ENCODE results near the gene KCNIP3.
A peak's percentile ranks its signal among the peaks of the same experiment; 100 is the strongest.

The KCNIP3 gene

GRCh38 chr2:95386031-95386430, 88.9 kb downstream of the KCNIP3 start:
- DNase-seq (ENCODE audit: low spot score) (peak; percentile 18), ATAC-seq (ENCODE audit: low read depth) (no peak)
- Histone ChIP-seq H3K27me3 (ENCODE audit: insufficient read depth, poor library complexity, severe bottlenecking) (no peaks in the 10 kb centered on the region), H3K9me3 (ENCODE audit: severe bottlenecking) (no peaks in the 10 kb centered on the region), H3K4me1 (ENCODE audit: insufficient read depth, poor library complexity, severe bottlenecking) (no peaks in the 10 kb centered on the region), H3K27ac (ENCODE audit: poor library complexity, severe bottlenecking) (no peak overlapping the region), H3K4me3 (ENCODE audit: severe bottlenecking) (no peak overlapping the region), H3K36me3 (ENCODE audit: low read depth) (no peaks in the 10 kb centered on the region)
- TF ChIP-seq CTCF (IDR thresholded peaks at IDR 0.05; ENCODE audit: poor library complexity, severe bottlenecking): no peak

- Histone ChIP-seq H3K27ac (ENCODE audit: poor library complexity, severe bottlenecking) (no peak overlapping the region), H3K9me3 (ENCODE audit: severe bottlenecking) (no peaks in the 10 kb centered on the region), H3K4me3 (ENCODE audit: severe bottlenecking) (no peak overlapping the region), H3K36me3 (ENCODE audit: low read depth) (no peaks in the 10 kb centered on the region), H3K27me3 (ENCODE audit: insufficient read depth, poor library complexity, severe bottlenecking) (no peaks in the 10 kb centered on the region), H3K4me1 (ENCODE audit: insufficient read depth, poor library complexity, severe bottlenecking) (no peaks in the 10 kb centered on the region)
- no peak for TF ChIP-seq CTCF (IDR thresholded peaks at IDR 0.05; ENCODE audit: poor library complexity, severe bottlenecking)
- DNase-seq (ENCODE audit: low spot score): no peak
- no peak for ATAC-seq (ENCODE audit: low read depth)
Observed at GRCh38 chr2:95387358-95387757, 90.2 kb downstream of the KCNIP3 start.

- no peaks in the 10 kb centered on the region for H3K36me3 ChIP-seq (ENCODE audit: low read depth)
- H3K4me3 ChIP-seq (ENCODE audit: severe bottlenecking): no peak overlapping the region
- no peak overlapping the region for H3K27ac ChIP-seq (ENCODE audit: poor library complexity, severe bottlenecking)
- no peaks in the 10 kb centered on the region for H3K27me3 ChIP-seq (ENCODE audit: insufficient read depth, poor library complexity, severe bottlenecking)
- no peaks in the 10 kb centered on the region for H3K4me1 ChIP-seq (ENCODE audit: insufficient read depth, poor library complexity, severe bottlenecking)
- DNase-seq (ENCODE audit: low spot score) (peak; percentile 16), ATAC-seq (ENCODE audit: low read depth) (no peak)
- no peak for TF ChIP-seq CTCF (IDR thresholded peaks at IDR 0.05; ENCODE audit: poor library complexity, severe bottlenecking)
- H3K9me3 ChIP-seq (ENCODE audit: severe bottlenecking): no peaks in the 10 kb centered on the region
Observed at GRCh38 chr2:95388091-95388692, 91.0 kb downstream of the KCNIP3 start.

GRCh38 chr2:95388856-95389244, 91.7 kb downstream of the KCNIP3 start:
- Histone ChIP-seq H3K4me3 (ENCODE audit: severe bottlenecking) (no peak overlapping the region), H3K36me3 (ENCODE audit: low read depth) (no peaks in the 10 kb centered on the region)
- ATAC-seq (ENCODE audit: low read depth): peak; percentile 6; the same call in 1 of the 3 replicates

More at GRCh38 chr2:95388856-95389244, 91.7 kb downstream of the KCNIP3 start:
- DNase-seq (ENCODE audit: low spot score): peak; percentile 22
- no peak for TF ChIP-seq CTCF (IDR thresholded peaks at IDR 0.05; ENCODE audit: poor library complexity, severe bottlenecking)
- Histone ChIP-seq H3K9me3 (ENCODE audit: severe bottlenecking) (no peaks in the 10 kb centered on the region), H3K27ac (ENCODE audit: poor library complexity, severe bottlenecking) (no peak overlapping the region), H3K27me3 (ENCODE audit: insufficient read depth, poor library complexity, severe bottlenecking) (no peaks in the 10 kb centered on the region), H3K4me1 (ENCODE audit: insufficient read depth, poor library complexity, severe bottlenecking) (no peaks in the 10 kb centered on the region)
